ENCODE data around the gene ANKRD28.

GRCh38 chr3:15755780-15756179 lies 42.0 kb downstream of the ANKRD28 start:
- TF ChIP-seq CTCF (IDR thresholded peaks at IDR 0.05) (no peak), POLR2A (IDR thresholded peaks at IDR 0.05) (no peak), POLR2AphosphoS5 (IDR thresholded peaks at IDR 0.05) (no peak), EP300 (IDR thresholded peaks at IDR 0.05) (no peak)
